Bronchus fibroblast of lung (primary cell): Measurements from ENCODE around the gene TTR. TPM values are rescaled to one million over a fixed set of nuclear protein-coding genes. Genes with fewer than 3 reads are reported as not detected.

Experiments used
- total RNA-seq: library from RNA; depleted of rRNA; stranded (reverse); fragments of >200 nt; gene quantifications from 2 replicates; pipeline ENCODE4 v1.2.3, GENCODE V29; 2015

TTR gene
- not detected in 2 replicates for total RNA-seq

DNA sequence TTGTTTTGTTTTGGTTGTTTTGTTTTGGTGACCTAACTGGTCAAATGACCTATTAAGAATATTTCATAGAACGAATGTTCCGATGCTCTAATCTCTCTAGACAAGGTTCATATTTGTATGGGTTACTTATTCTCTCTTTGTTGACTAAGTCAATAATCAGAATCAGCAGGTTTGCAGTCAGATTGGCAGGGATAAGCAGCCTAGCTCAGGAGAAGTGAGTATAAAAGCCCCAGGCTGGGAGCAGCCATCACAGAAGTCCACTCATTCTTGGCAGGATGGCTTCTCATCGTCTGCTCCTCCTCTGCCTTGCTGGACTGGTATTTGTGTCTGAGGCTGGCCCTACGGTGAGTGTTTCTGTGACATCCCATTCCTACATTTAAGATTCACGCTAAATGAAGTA, at the start of gene TTR:
Gene TTR (plus strand): TSS at position 250 of the 400 bp plus-strand sequence. CDS start 26 bp downstream, at position 276.

Other genes starting within 250 kb of the TTR start
- gene DSG4, start 215.1 kb upstream of the TTR start, total RNA-seq: not detected in 2 replicates
- under 0.01 TPM in 1 of 2 replicates, not detected in the other for gene DSG3, start 144.1 kb upstream of the TTR start, total RNA-seq
- gene DSG2, start 93.7 kb upstream of the TTR start, total RNA-seq: 11.0 and 11.9 TPM in 2 replicates
- gene B4GALT6, start 92.7 kb downstream of the TTR start, total RNA-seq: 1.8 and 3.0 TPM in 2 replicates
- gene SLC25A52, start 169.0 kb downstream of the TTR start, total RNA-seq: 0.15 TPM in 1 of 2 replicates, not detected in the other